ENCODE results near the gene TESK1.
"Not testable (repeated sequence)": the region's sequence is repeated elsewhere in the genome, so short reads cannot be mapped to it uniquely, and the experiment has no call there.

The TESK1 gene

DNA sequence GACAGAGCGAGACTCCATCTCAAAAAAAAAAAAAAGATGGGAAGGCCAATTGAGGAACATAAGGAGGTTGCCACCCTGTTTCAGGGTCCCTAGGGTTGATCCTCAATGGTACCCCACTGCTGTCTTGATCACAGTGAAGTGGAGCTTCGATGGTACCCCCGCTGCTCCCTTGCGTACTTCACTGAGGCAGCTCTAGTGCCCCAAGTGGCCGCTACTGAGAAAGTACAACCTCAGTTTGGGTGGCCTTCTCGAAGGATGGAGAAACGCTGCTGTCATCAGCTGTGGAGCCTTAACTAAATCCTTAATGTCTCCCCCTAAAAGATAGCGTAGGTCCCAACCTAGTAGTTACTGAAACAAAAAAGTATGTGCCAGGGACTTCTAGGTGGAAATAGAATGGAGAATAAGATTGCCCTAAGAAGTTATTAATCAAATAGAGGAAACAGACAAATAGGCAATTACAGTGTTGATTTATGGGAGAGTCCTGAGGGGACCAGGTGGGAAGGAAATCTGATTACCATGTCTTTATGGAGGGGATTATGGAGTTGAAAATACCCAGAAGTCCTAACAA, 6.3 kb downstream of the TESK1 start:
- no peak for TF ChIP-seq MYC (IDR thresholded peaks at IDR 0.05; ENCODE audit: low read depth, low read length)
- TF ChIP-seq, protein P1, sequence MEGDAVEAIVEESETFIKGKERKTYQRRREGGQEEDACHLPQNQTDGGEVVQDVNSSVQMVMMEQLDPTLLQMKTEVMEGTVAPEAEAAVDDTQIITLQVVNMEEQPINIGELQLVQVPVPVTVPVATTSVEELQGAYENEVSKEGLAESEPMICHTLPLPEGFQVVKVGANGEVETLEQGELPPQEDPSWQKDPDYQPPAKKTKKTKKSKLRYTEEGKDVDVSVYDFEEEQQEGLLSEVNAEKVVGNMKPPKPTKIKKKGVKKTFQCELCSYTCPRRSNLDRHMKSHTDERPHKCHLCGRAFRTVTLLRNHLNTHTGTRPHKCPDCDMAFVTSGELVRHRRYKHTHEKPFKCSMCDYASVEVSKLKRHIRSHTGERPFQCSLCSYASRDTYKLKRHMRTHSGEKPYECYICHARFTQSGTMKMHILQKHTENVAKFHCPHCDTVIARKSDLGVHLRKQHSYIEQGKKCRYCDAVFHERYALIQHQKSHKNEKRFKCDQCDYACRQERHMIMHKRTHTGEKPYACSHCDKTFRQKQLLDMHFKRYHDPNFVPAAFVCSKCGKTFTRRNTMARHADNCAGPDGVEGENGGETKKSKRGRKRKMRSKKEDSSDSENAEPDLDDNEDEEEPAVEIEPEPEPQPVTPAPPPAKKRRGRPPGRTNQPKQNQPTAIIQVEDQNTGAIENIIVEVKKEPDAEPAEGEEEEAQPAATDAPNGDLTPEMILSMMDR (IDR thresholded peaks at IDR 0.05; ENCODE audit: low read depth, low read length) = peak; percentile 97
- H3K4me3 ChIP-seq (ENCODE audit: low read depth, low read length) = no peak overlapping the region
- peak; percentile 73 for DNase-seq (ENCODE audit: low read depth)

DNA sequence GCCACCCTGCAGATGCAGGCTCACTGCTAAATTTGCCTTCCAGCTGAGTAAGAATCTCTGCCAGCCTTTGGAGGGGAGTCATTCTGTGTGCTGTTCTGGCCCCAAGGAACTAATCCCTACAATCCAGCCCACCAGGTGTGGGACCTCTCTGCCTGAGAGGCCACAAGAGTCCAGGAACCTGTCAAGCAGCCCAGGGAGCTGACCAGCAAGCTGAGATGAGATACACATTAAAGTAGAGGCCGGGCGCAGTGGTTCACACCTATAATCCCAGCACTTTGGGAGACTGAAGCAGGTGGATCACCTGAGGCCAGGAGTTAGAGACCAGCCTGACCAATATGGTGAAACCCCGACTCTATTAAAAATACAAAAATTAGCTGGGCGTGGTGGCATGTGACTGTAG, 7.0 kb downstream of the TESK1 start:
- H3K4me3 ChIP-seq (ENCODE audit: low read depth, low read length) = not testable (repeated sequence)

DNA sequence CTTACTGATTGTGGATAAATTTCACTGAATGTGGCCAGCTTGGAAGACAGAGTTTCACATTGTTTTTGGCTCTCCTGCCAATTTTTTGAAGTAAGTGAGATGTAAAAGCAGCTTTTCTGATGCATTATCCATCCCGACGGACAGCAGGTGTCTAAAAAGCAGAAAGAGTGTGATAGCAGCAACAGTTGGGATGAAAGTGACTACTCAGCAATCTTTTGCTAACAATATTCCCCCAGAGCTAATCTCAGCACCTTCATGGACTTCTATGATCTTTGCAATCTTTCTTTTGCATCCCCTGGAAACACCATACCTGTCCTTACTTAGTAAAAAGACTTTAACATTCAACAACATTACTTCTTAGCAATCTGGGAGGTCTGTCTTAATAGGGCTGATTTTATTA, 7.8 kb downstream of the TESK1 start:
- no peak for DNase-seq (ENCODE audit: low read depth)
- TF ChIP-seq, protein P1 (IDR thresholded peaks at IDR 0.05; ENCODE audit: low read depth, low read length) = no peak
- TF ChIP-seq POLR2A (IDR thresholded peaks at IDR 0.05; ENCODE audit: extremely low read depth, insufficient read length) (no peak), MYC (IDR thresholded peaks at IDR 0.05; ENCODE audit: low read depth, low read length) (no peak)
- TF ChIP-seq, protein P2, sequence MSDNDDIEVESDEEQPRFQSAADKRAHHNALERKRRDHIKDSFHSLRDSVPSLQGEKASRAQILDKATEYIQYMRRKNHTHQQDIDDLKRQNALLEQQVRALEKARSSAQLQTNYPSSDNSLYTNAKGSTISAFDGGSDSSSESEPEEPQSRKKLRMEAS (IDR thresholded peaks at IDR 0.05; ENCODE audit: low read depth, low read length) = no peak
- H3K4me3 ChIP-seq (ENCODE audit: low read depth, low read length) = no peak overlapping the region

More for the DNA sequence above, 7.0 kb downstream of the TESK1 start:
- DNase-seq (ENCODE audit: low read depth) = not testable (repeated sequence)

DNA sequence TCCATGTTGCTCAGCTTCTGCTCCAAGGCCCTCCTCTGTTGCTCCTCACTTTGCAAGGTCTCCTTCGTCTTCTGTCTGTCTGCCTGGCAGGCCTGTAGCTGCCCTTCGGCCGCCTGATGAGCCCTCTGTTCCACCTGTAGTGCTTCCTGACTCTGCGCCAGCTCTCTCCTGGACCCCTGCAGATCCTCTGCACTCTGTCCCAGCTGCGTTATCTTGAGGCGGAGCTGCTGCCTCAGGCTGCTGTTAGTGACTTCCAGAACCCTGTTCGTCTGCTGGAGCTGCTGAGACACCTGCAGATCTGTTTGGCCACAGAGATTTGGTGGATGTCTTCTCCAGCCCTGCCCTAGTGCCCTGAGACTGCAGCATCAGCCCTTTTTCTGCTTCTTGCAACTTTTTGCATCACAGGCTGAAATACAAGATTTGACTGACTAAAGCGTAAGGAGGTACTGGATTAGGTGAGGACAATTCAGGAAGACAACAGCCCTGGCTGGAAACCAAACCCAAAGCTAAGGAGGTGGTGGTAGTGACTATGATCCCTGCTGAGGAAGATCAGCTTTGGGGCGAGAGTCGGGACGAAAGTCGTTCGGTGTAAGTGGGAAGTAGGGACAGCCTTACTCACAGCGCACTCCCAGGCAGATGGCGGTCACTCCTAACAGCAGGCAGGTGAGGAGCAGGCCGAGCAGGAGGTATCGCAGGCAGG, 11.1 kb downstream of the TESK1 start:
- no peak for DNase-seq (ENCODE audit: low read depth)
- H3K4me3 ChIP-seq (ENCODE audit: low read depth, low read length) = no peak overlapping the region
- TF ChIP-seq, protein P1 (IDR thresholded peaks at IDR 0.05; ENCODE audit: low read depth, low read length) = no peak
- TF ChIP-seq, protein P2 (IDR thresholded peaks at IDR 0.05; ENCODE audit: low read depth, low read length) = no peak
- TF ChIP-seq MYC (IDR thresholded peaks at IDR 0.05; ENCODE audit: low read depth, low read length) (no peak), POLR2A (IDR thresholded peaks at IDR 0.05; ENCODE audit: extremely low read depth, insufficient read length) (no peak)

DNA sequence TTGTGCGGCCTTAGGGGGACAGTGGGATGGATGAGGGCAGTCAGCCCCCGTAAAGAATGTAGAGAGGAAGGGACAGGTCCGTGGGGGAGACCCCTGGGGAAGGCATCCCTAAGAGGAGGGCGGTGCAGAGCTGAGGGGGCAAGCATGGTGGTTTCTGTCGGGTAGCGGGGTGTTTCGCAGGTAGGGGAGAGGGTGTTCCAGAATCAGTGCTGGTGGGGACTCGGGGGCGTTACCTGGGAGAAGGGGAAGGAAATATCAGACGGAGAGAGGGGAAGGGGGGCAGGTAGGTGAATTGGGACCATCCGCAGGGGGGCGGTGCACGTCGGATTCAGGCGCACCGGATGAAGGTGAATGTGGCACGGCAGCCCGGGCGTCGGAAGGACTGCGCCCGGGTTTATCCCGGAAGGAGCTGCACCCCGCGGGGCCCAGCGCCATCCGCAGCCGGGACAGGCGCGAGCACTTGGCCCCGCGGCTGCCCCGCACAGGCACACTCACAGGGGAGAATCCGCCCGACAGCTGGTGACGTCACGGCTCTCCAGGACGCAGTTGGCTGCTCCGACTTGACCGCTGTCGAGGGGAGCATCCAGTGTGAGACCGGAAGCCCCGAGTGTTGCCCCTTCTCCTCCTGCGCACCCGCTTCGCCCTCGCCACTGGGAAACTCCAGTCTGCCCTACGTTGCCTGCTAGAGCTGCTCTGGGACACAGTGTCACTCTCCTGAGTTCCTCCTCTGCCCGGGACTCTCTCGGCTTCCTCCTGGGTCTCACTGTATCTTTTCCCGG, 11.8 kb downstream of the TESK1 start:
- TF ChIP-seq, protein P2 (IDR thresholded peaks at IDR 0.05; ENCODE audit: low read depth, low read length) = no peak
- TF ChIP-seq, protein P1 (IDR thresholded peaks at IDR 0.05; ENCODE audit: low read depth, low read length) = no peak
- TF ChIP-seq POLR2A (IDR thresholded peaks at IDR 0.05; ENCODE audit: extremely low read depth, insufficient read length) = no peak
- TF ChIP-seq MYC (IDR thresholded peaks at IDR 0.05; ENCODE audit: low read depth, low read length) = no peak
- no peak for DNase-seq (ENCODE audit: low read depth)
- H3K4me3 ChIP-seq (ENCODE audit: low read depth, low read length) = no peak overlapping the region

DNA sequence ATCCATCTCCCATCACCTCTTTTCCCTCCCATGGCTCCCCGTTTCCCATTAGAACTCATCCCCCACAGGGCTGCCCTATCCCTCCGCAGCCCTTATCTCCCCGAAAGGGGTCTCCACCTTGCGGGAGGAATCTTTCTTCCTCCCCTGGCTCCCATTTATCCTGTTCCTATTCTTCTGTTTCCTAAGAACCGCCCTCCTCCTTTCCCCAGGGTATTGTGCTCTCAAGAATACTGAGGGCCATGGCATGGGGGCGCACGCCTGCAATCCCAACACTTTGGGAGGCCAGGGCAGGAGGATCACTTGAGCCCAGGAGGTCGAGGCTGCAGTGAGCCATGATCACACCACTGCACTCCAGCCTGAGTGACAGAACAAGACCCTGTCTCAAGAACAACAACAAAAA, 12.5 kb downstream of the TESK1 start:
- no peak overlapping the region for H3K4me3 ChIP-seq (ENCODE audit: low read depth, low read length)
- no peak for DNase-seq (ENCODE audit: low read depth)
- no peak for TF ChIP-seq MYC (IDR thresholded peaks at IDR 0.05; ENCODE audit: low read depth, low read length)
- TF ChIP-seq, protein P1 (IDR thresholded peaks at IDR 0.05; ENCODE audit: low read depth, low read length) = no peak
- TF ChIP-seq, protein P2 (IDR thresholded peaks at IDR 0.05; ENCODE audit: low read depth, low read length) = no peak
- no peak for TF ChIP-seq POLR2A (IDR thresholded peaks at IDR 0.05; ENCODE audit: extremely low read depth, insufficient read length)
